DMS153 (cell line): Measurements from ENCODE around the gene ARRB2.

Experiments
- DNase-seq: peaks from one replicate; lab custom pipeline; 2025; lab: John Stamatoyannopoulos, UW

ARRB2 gene

GRCh38 chr17:4753392-4753791 lies 43.0 kb downstream of the ARRB2 start:
- DNase-seq = no peak

GRCh38 chr17:4759776-4760236 lies 49.4 kb downstream of the ARRB2 start:
- DNase-seq = no peak

GRCh38 chr17:4764595-4764994 lies 54.2 kb downstream of the ARRB2 start:
- no peak for DNase-seq

GRCh38 chr17:4766201-4766600 lies 55.8 kb downstream of the ARRB2 start:
- DNase-seq = no peak

GRCh38 chr17:4766723-4767122 lies 56.3 kb downstream of the ARRB2 start:
- no peak for DNase-seq

GRCh38 chr17:4768298-4768697 lies 57.9 kb downstream of the ARRB2 start:
- DNase-seq = no peak

GRCh38 chr17:4769628-4770027 lies 59.2 kb downstream of the ARRB2 start:
- no peak for DNase-seq
